Measurements from ENCODE around the gene AUH. TPM values are rescaled to one million over a fixed set of nuclear protein-coding genes. Genes with fewer than 3 reads are reported as not detected.

The AUH gene
- total RNA-seq, 2 experiments from 2014 or later: 16.9 to 24.5 TPM

DNA sequence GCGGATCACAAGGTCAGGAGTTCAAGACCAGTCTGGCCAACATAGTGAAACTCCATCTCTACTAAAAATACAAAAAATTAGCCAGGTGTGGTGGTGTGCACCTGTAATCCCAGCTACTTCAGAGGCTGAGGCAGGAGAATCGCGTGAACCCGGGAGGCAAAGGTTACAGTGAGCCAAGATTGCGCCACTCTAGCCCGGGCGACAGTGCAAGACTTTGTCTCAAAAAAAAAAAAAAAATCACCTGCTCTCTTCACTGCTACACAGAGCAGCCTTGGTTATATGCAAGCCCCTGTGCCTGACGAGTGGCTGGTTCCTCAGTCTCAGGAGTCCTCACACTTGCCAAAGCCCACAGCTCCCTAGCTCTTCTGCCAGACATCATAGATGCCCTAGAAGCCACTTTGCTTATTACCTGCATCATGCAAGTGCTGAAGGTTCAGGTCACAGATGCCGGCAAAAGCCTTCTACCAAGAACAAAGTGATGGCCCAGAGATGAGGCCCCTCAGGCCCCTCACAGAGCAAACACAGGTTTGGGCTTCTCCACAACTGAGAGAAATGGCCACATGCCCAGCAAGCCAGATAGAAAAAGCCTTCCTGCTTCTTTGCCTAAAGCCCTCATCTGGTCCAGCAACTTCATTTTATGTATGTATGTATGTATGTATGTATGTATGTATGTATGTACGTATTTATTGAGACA, 176.4 kb downstream of the AUH start:
- H4K20me1 ChIP-seq (ENCODE audit: insufficient read depth, low read length): no peaks in the 10 kb centered on the region
- no peaks in the 10 kb centered on the region; the same call in 1 of the 2 replicates for H3K36me3 ChIP-seq (ENCODE audit: insufficient read depth, low read length)
- TF ChIP-seq EZH2phosphoT487 (IDR thresholded peaks at IDR 0.05; ENCODE audit: borderline replicate concordance, low read depth, low read length): no peak
- TF ChIP-seq, protein P1, sequence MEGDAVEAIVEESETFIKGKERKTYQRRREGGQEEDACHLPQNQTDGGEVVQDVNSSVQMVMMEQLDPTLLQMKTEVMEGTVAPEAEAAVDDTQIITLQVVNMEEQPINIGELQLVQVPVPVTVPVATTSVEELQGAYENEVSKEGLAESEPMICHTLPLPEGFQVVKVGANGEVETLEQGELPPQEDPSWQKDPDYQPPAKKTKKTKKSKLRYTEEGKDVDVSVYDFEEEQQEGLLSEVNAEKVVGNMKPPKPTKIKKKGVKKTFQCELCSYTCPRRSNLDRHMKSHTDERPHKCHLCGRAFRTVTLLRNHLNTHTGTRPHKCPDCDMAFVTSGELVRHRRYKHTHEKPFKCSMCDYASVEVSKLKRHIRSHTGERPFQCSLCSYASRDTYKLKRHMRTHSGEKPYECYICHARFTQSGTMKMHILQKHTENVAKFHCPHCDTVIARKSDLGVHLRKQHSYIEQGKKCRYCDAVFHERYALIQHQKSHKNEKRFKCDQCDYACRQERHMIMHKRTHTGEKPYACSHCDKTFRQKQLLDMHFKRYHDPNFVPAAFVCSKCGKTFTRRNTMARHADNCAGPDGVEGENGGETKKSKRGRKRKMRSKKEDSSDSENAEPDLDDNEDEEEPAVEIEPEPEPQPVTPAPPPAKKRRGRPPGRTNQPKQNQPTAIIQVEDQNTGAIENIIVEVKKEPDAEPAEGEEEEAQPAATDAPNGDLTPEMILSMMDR (conservative IDR thresholded peaks at IDR 0.05; ENCODE audit: low read length): no peak
- no TSS peak for BruUV-seq (replicated peaks)
- ChIA-PET POLR2A (interaction anchor here (0.6 to 2.3 kb wide), 3 partner anchors 10 to 20 kb away, joined by 3 to 16 read pairs (median 4); no protein-coding TSS in a partner anchor), CTCF (ENCODE audit: unreplicated experiment) (no interaction called here)
- H3K4me3 ChIP-seq (ENCODE audit: low read depth, low read length, poor library complexity, severe bottlenecking): no peak overlapping the region
- H3K9me2 ChIP-seq (ENCODE audit: insufficient read depth, low read length): no peaks in the 10 kb centered on the region
- H3K4me2 ChIP-seq (ENCODE audit: low read length): no peak overlapping the region
- no peaks in the 10 kb centered on the region for H3K9me3 ChIP-seq (ENCODE audit: low read length)
- intact Hi-C loops (cut with micrococcal nuclease; ENCODE audit: unreplicated experiment): no loop called here
- no peak overlapping the region for H2AFZ ChIP-seq (ENCODE audit: low read length)
- no peak for DNase-seq (ENCODE audit: low spot score)
- H3K27ac ChIP-seq (ENCODE audit: low read depth, low read length, poor library complexity, severe bottlenecking): no peak overlapping the region
- peaks cover 44% of the 10 kb centered on the region for H3K4me1 ChIP-seq (ENCODE audit: insufficient read depth, low read length, poor library complexity, severe bottlenecking)
- H3K79me2 ChIP-seq (ENCODE audit: insufficient read depth, low read depth, low read length): no peaks in the 10 kb centered on the region

DNA sequence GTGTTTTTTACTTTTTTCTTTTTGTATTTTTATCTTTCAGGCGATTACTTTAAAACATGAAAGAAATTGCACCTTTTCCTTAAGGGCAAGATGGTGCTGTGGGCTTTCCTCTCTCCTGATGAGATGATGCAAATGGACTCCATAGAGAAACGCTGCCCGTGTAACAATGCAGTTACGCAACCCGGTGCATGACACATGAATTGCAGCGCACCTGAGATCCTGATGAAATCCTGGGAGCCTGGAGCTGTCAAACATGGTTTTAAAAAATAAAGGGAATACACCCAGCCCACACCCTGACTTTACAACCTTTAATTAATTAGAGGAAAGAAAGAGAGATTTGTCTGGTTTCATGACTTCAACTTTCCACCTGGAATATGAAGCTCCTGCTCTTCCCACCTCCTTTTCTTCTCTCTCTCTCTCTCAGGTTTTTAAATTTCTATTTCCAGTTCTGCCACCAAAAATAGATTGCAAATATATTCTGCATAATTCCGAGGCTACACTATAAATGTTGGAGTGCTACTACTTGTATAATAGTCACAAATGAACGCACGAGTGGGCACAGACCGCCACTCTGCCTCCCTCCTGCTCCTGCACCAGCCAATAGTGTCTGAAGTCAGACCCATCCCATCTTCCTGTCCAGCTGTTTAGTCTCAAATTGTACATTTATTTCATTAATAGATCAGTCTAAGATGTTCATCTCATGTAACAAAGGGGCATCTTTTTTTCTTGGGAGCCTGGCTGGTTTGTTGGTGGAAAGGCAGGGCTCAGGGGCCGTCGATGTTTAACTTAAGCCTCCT, 179.1 kb downstream of the AUH start:
- CTCF ChIA-PET (ENCODE audit: unreplicated experiment): no interaction called here
- peak; percentile 71 for DNase-seq (ENCODE audit: low spot score)

More for the DNA sequence above, 179.1 kb downstream of the AUH start:
- peaks cover 44% of the 10 kb centered on the region for H3K4me1 ChIP-seq (ENCODE audit: insufficient read depth, low read length, poor library complexity, severe bottlenecking)
- peak overlapping the region; percentile 69 for H3K27ac ChIP-seq (ENCODE audit: low read depth, low read length, poor library complexity, severe bottlenecking)
- intact Hi-C loops (cut with micrococcal nuclease; ENCODE audit: unreplicated experiment): no loop called here
- no peak for TF ChIP-seq EZH2phosphoT487 (IDR thresholded peaks at IDR 0.05; ENCODE audit: borderline replicate concordance, low read depth, low read length)
- TF ChIP-seq, protein P1 (conservative IDR thresholded peaks at IDR 0.05; ENCODE audit: low read length): peak; percentile 30; the same call in 1 of the 2 replicates
- H3K4me2 ChIP-seq (ENCODE audit: low read length): peak overlapping the region; percentile 70
- peak overlapping the region; percentile 74; the same call in 1 of the 2 replicates for H2AFZ ChIP-seq (ENCODE audit: low read length)
- no peaks in the 10 kb centered on the region for H3K9me2 ChIP-seq (ENCODE audit: insufficient read depth, low read length)
- H3K4me3 ChIP-seq (ENCODE audit: low read depth, low read length, poor library complexity, severe bottlenecking): peak overlapping the region; percentile 30
- POLR2A ChIA-PET: interaction anchor here (0.6 to 2.3 kb wide), 8 partner anchors 8 to 233 kb away, joined by 3 to 16 read pairs (median 3); no protein-coding TSS in a partner anchor
- H3K9me3 ChIP-seq (ENCODE audit: low read length): no peaks in the 10 kb centered on the region
- no peaks in the 10 kb centered on the region for H3K36me3 ChIP-seq (ENCODE audit: insufficient read depth, low read length)
- BruUV-seq (replicated peaks): no TSS peak
- no peaks in the 10 kb centered on the region for H3K79me2 ChIP-seq (ENCODE audit: insufficient read depth, low read depth, low read length)
- no peaks in the 10 kb centered on the region for H4K20me1 ChIP-seq (ENCODE audit: insufficient read depth, low read length)
